Liver (tissue), 9 donors: Measurements from ENCODE around the gene MAGED1. TPM values are rescaled to one million over a fixed set of nuclear protein-coding genes. Genes with fewer than 3 reads are reported as not detected.

Experiments
- DNase-seq: peaks from one replicate; pipeline ENCODE4 v3.0.0-alpha.2; 2017; ENCODE audit warnings: low spot score
- H3K27ac ChIP-seq, 2 donors: one replicate each; pipeline ENCODE4 v1.7.0; 2013; ENCODE audit warnings: inconsistent platforms in 2 of 2, low read length in 2 of 2, control low read depth in 1 of 2, low read depth in 1 of 2, mild to moderate bottlenecking in 1 of 2
- H3K27me3 ChIP-seq, 4 donors: one replicate each; pipeline versions ENCODE4 v1.6.1 to v1.7.0; 2013; ENCODE audit warnings: low read length in 3 of 4, inconsistent platforms in 1 of 4, mild to moderate bottlenecking in 1 of 4, moderate library complexity in 1 of 4; ENCODE audit not compliant: control insufficient read depth in 4 of 4, insufficient read depth in 4 of 4
- H3K36me3 ChIP-seq, 4 donors: one replicate each; pipeline versions ENCODE4 v1.6.1 to v1.7.0; 2013; ENCODE audit warnings: low read length in 3 of 4, mild to moderate bottlenecking in 3 of 4, low read depth in 1 of 4, moderate library complexity in 1 of 4; ENCODE audit not compliant: control insufficient read depth in 4 of 4, insufficient read depth in 3 of 4
- H3K4me1 ChIP-seq, 4 donors: one replicate each; pipeline versions ENCODE4 v1.6.1 to v1.7.0; 2013; ENCODE audit warnings: low read length in 3 of 4, mild to moderate bottlenecking in 3 of 4, moderate library complexity in 1 of 4; ENCODE audit not compliant: control insufficient read depth in 4 of 4, insufficient read depth in 4 of 4
- H3K4me3 ChIP-seq, 3 donors: one replicate each; pipeline versions ENCODE4 v1.6.1 to v1.7.0; 2013; ENCODE audit warnings: low read length in 3 of 3, control low read depth in 1 of 3, low read depth in 1 of 3, mild to moderate bottlenecking in 1 of 3
- H3K9ac ChIP-seq, 2 donors: one replicate each; pipeline ENCODE4 v1.7.0; 2013; ENCODE audit warnings: low read length in 2 of 2, mild to moderate bottlenecking in 2 of 2, moderate library complexity in 2 of 2, control low read depth in 1 of 2, low read depth in 1 of 2
- H3K9me3 ChIP-seq, 4 donors: one replicate each; pipeline versions ENCODE4 v1.6.1 to v1.7.0; 2013; ENCODE audit warnings: low read length in 3 of 4; ENCODE audit not compliant: control insufficient read depth in 4 of 4
- ATF3 ChIP-seq: IDR thresholded peaks from 2 replicates; pipeline ENCODE4 v1.6.1; 2016; ENCODE audit warnings: antibody characterized with exemption
- EGR1 ChIP-seq, 2 donors: IDR thresholded peaks; 2 replicates each; pipeline ENCODE4 v1.6.1; 2016 to 2018; ENCODE audit warnings: antibody characterized with exemption in 2 of 2, low read depth in 2 of 2
- FOXA2 ChIP-seq: IDR thresholded peaks from 2 replicates; pipeline ENCODE4 v1.6.1; 2016; ENCODE audit warnings: antibody characterized with exemption
- GABPA ChIP-seq, 2 donors: IDR thresholded peaks in 1 of 2; conservative IDR thresholded peaks in 1 of 2; 2 replicates each; pipeline ENCODE4 v1.6.1; 2016; ENCODE audit warnings: antibody characterized with exemption in 2 of 2, mild to moderate bottlenecking in 1 of 2, moderate library complexity in 1 of 2
- HNF4G ChIP-seq: IDR thresholded peaks from 2 replicates; pipeline ENCODE4 v1.6.1; 2016; ENCODE audit warnings: antibody characterized with exemption
- JUND ChIP-seq, 2 donors: IDR thresholded peaks; 2 replicates each; pipeline ENCODE4 v1.6.1; 2016; ENCODE audit warnings: antibody characterized with exemption in 2 of 2
- MAX ChIP-seq: IDR thresholded peaks from 2 replicates; pipeline ENCODE4 v1.6.1; 2016; ENCODE audit warnings: antibody characterized with exemption
- RAD21 ChIP-seq, 2 donors: IDR thresholded peaks; 2 replicates each; pipeline ENCODE4 v1.6.1; 2016; ENCODE audit warnings: antibody characterized with exemption in 2 of 2, mild to moderate bottlenecking in 2 of 2
- REST ChIP-seq: IDR thresholded peaks from 2 replicates; pipeline ENCODE4 v1.6.1; 2016; ENCODE audit warnings: antibody characterized with exemption, mild to moderate bottlenecking
- SP1 ChIP-seq: IDR thresholded peaks from 2 replicates; pipeline ENCODE4 v1.6.1; 2018; ENCODE audit warnings: antibody characterized with exemption, mild to moderate bottlenecking
- TAF1 ChIP-seq: conservative IDR thresholded peaks from 2 replicates; pipeline ENCODE4 v1.6.1; 2016; ENCODE audit warnings: antibody characterized with exemption, mild to moderate bottlenecking
- YY1 ChIP-seq: IDR thresholded peaks from 2 replicates; pipeline ENCODE4 v1.6.1; 2016; ENCODE audit warnings: antibody characterized with exemption, mild to moderate bottlenecking
- ZBTB33 ChIP-seq: IDR thresholded peaks from 2 replicates; pipeline ENCODE4 v1.6.1; 2016; ENCODE audit warnings: antibody characterized with exemption
- WGBS: extraction: QIAGEN DNeasy Blood & Tissue Kit; methylation state at CpG from one replicate; pipeline ENCODE4 v1.1.7; 2013; 5-methylcytosine and 5-hydroxymethylcytosine counted together
- polyA plus RNA-seq, 2 donors: library from polyadenylated mRNA; stranded (reverse) in 1 of 2; unstranded in 1 of 2; fragments of 200-250 nt in 1 of 2; fragments of >200 nt in 1 of 2; fragmentation: Nextera tagmentation in 1 of 2; extraction: Ambion mirVana in 1 of 2; gene quantifications; one replicate each; pipeline versions ENCODE4 v1.2.1 to v1.2.3, GENCODE V29; 2013 to 2015
- total RNA-seq, 2 donors: library from RNA; depleted of rRNA; stranded (reverse); fragments of >200 nt; gene quantifications; one replicate each; pipeline ENCODE4 v1.2.3, GENCODE V29; 2014
- donor health status: healthy.
- donor health status: healthy.
- donor health status: healthy.
- donor health status: healthy.
- donor health status: healthy.

The MAGED1 gene
- total and polyA plus RNA-seq, 4 donors: 43.3 to 67.3 (median 48.2) TPM

- 92% methylated on average over 1 of the region's 1 CpG for WGBS
- no peak for TF ChIP-seq YY1
- no peak for TF ChIP-seq RAD21 (IDR thresholded peaks at IDR 0.05)
- no peak for TF ChIP-seq HNF4G
- TF ChIP-seq GABPA (IDR thresholded peaks at IDR 0.05 in 1 of 2, conservative IDR thresholded peaks at IDR 0.05 in 1 of 2): no peak
- TF ChIP-seq REST: no peak
- TF ChIP-seq EGR1 (IDR thresholded peaks at IDR 0.05; ENCODE audit: low read depth in 2 of 2): no peak
- TF ChIP-seq JUND (IDR thresholded peaks at IDR 0.05): no peak
- no peak for TF ChIP-seq SP1
Observed at GRCh38 chrX:51878056-51878455, 15.4 kb upstream of the MAGED1 start.

GRCh38 chrX:51889851-51890250, 3.6 kb upstream of the MAGED1 start:
- H3K9ac ChIP-seq: no peak overlapping the region
- H3K4me1 ChIP-seq: peaks cover 0 to 6% (median 1%) of the 10 kb centered on the region in 4 donors
- H3K36me3 ChIP-seq: no peaks in the 10 kb centered on the region
- no peaks in the 10 kb centered on the region for H3K9me3 ChIP-seq
- no peak overlapping the region for H3K4me3 ChIP-seq
- TF ChIP-seq ATF3 (no peak), FOXA2 (no peak)
- H3K27me3 ChIP-seq: no peaks in the 10 kb centered on the region
- DNase-seq: no peak
- no peak overlapping the region for H3K27ac ChIP-seq

More at GRCh38 chrX:51878056-51878455, 15.4 kb upstream of the MAGED1 start:
- Histone ChIP-seq H3K4me3 (no peak overlapping the region), H3K27me3 (no peaks in the 10 kb centered on the region), H3K9ac (no peak overlapping the region), H3K36me3 (peaks cover 0 to 1% (median 0%) of the 10 kb centered on the region in 4 donors), H3K9me3 (no peaks in the 10 kb centered on the region), H3K27ac (no peak overlapping the region), H3K4me1 (no peaks in the 10 kb centered on the region)
- DNase-seq: no peak

- Histone ChIP-seq H3K4me1 (peaks cover 0 to 11% (median 5%) of the 10 kb centered on the region in 4 donors), H3K9ac (no peak overlapping the region), H3K27me3 (no peaks in the 10 kb centered on the region), H3K9me3 (no peaks in the 10 kb centered on the region), H3K4me3 (no peak overlapping the region), H3K36me3 (peaks cover 0 to 2% (median 0%) of the 10 kb centered on the region in 4 donors), H3K27ac (no peak overlapping the region)
- WGBS: 96% methylated on average over 1 of the region's 1 CpG
- DNase-seq: no peak
- TF ChIP-seq ZBTB33: no peak
- no peak for TF ChIP-seq TAF1
- no peak for TF ChIP-seq MAX
Observed at GRCh38 chrX:51891245-51891644, 2.2 kb upstream of the MAGED1 start.
